GM23338 (cell line): Measurements from ENCODE around the gene GJA10. TPM values are rescaled to one million over a fixed set of nuclear protein-coding genes. Genes with fewer than 3 reads are reported as not detected.

Experiments used
- ATAC-seq: fragments of 200-7000 bp; cut with Tn5 transposase; 3 replicates; pipeline ENCODE4 v1.9.1; 2020
- DNase-seq: peaks from one replicate; pipeline ENCODE4 v3.0.0-alpha.2; 2015; ENCODE audit warnings: low spot score
- H2AFZ ChIP-seq: fragments of 200-600 bp; sonication (generic); 2 replicates; pipeline ENCODE4 v1.8.0; 2016; ENCODE audit warnings: antibody characterized with exemption, mild to moderate bottlenecking, moderate library complexity
- H3F3A ChIP-seq: fragments of 200-600 bp; sonication (generic); replicated peaks from 2 replicates; pipeline ENCODE4 v1.8.0; 2017; ENCODE audit warnings: antibody characterized with exemption, mixed run types, low read depth
- H3K27ac ChIP-seq: fragments of 200-600 bp; sonication (generic); 2 replicates; pipeline ENCODE4 v1.6.1; 2016; ENCODE audit warnings: low read depth
- H3K27me3 ChIP-seq: fragments of 200-600 bp; sonication (generic); 2 replicates; pipeline ENCODE4 v1.8.0; 2016; ENCODE audit warnings: mild to moderate bottlenecking, mixed run types, moderate library complexity; ENCODE audit not compliant: insufficient read depth
- H3K36me3 ChIP-seq: fragments of 200-600 bp; sonication (generic); 2 replicates; pipeline ENCODE4 v1.8.0; 2016; ENCODE audit warnings: mild to moderate bottlenecking; ENCODE audit not compliant: insufficient read depth
- H3K4me1 ChIP-seq: fragments of 200-600 bp; sonication (generic); 2 replicates; pipeline ENCODE4 v1.8.0; 2016; ENCODE audit warnings: mild to moderate bottlenecking, moderate library complexity; ENCODE audit not compliant: insufficient read depth
- H3K4me2 ChIP-seq: fragments of 200-600 bp; sonication (generic); 2 replicates; pipeline ENCODE4 v1.7.1; 2017; ENCODE audit warnings: mixed run types
- H3K4me3 ChIP-seq: fragments of 200-600 bp; sonication (generic); 2 replicates; pipeline ENCODE4 v1.6.1; 2016; ENCODE audit warnings: mixed run types
- H3K79me2 ChIP-seq: fragments of 200-600 bp; sonication (generic); replicated peaks from 2 replicates; pipeline ENCODE4 v1.8.0; 2017; ENCODE audit warnings: mild to moderate bottlenecking; ENCODE audit not compliant: insufficient read depth
- H3K9me2 ChIP-seq: fragments of 200-600 bp; sonication (generic); 2 replicates; pipeline ENCODE4 v1.8.0; 2017; ENCODE audit not compliant: insufficient read depth
- H4K20me1 ChIP-seq: fragments of 200-600 bp; sonication (generic); replicated peaks from 2 replicates; pipeline ENCODE4 v1.8.0; 2017; ENCODE audit warnings: mild to moderate bottlenecking; ENCODE audit not compliant: insufficient read depth
- H3K27ac Mint-ChIP-seq: 2 replicates; pipeline ENCODE4 v1.8.0; 2020; ENCODE audit warnings: inconsistent platforms, mild to moderate bottlenecking, moderate library complexity, mixed read lengths
- H3K27me3 Mint-ChIP-seq: 3 replicates; pipeline ENCODE4 v1.8.0; 2022; ENCODE audit warnings: low read depth, mild to moderate bottlenecking, moderate library complexity, mixed read lengths, inconsistent platforms; ENCODE audit not compliant: insufficient read depth, poor library complexity
- H3K36me3 Mint-ChIP-seq: 3 replicates; pipeline ENCODE4 v1.8.0; 2021; ENCODE audit warnings: low read depth, mild to moderate bottlenecking, inconsistent platforms, moderate library complexity, mixed read lengths
- H3K4me1 Mint-ChIP-seq: 3 replicates; pipeline ENCODE4 v1.8.0; 2020; ENCODE audit warnings: mild to moderate bottlenecking, inconsistent platforms, mixed read lengths
- H3K4me3 Mint-ChIP-seq: 3 replicates; pipeline ENCODE4 v1.8.0; 2021; ENCODE audit warnings: moderate library complexity, mild to moderate bottlenecking, inconsistent platforms, mixed read lengths
- H3K9me3 Mint-ChIP-seq: 3 replicates; pipeline ENCODE4 v1.8.0; 2020; ENCODE audit warnings: moderate library complexity, mild to moderate bottlenecking, inconsistent platforms, mixed read lengths
- CREB1 ChIP-seq: fragments of 250-450 bp; sonication (Bioruptor Pico); IDR thresholded peaks from 2 replicates; pipeline ENCODE4 v1.5.0; 2020; ENCODE audit warnings: low read depth, mild to moderate bottlenecking, moderate library complexity
- CTCF ChIP-seq, 2 experiments: fragments of 200-600 bp in 1 of 2; sonication (generic) in 1 of 2; conservative IDR thresholded peaks; 2 replicates each; pipeline versions ENCODE4 v1.5.1 to v1.6.1; 2016 to 2017; ENCODE audit warnings: antibody characterized with exemption in 2 of 2, low read depth in 2 of 2, mild to moderate bottlenecking in 2 of 2, moderate library complexity in 1 of 2
- ETS1 ChIP-seq: IDR thresholded peaks from 2 replicates; pipeline ENCODE4 v1.6.1; 2016; ENCODE audit warnings: antibody characterized with exemption
- EZH2 ChIP-seq: fragments of 200-600 bp; sonication (generic); IDR thresholded peaks from one replicate; pipeline ENCODE4 v1.8.0; 2017; ENCODE audit warnings: antibody characterized with exemption, mild to moderate bottlenecking, low read depth; ENCODE audit not compliant: unreplicated experiment
- EZH2phosphoT487 ChIP-seq: fragments of 200-600 bp; sonication (generic); IDR thresholded peaks from one replicate; pipeline ENCODE4 v1.8.1; 2018; ENCODE audit warnings: antibody characterized with exemption; ENCODE audit not compliant: unreplicated experiment
- JUNB ChIP-seq: IDR thresholded peaks from one replicate; pipeline ENCODE4 v1.6.1; 2016; ENCODE audit warnings: antibody characterized with exemption; ENCODE audit not compliant: unreplicated experiment
- NANOG ChIP-seq: IDR thresholded peaks from 2 replicates; pipeline ENCODE4 v1.6.1; 2016; ENCODE audit warnings: antibody characterized with exemption, borderline replicate concordance
- POLR2AphosphoS5 ChIP-seq: IDR thresholded peaks from 2 replicates; pipeline ENCODE4 v1.6.1; 2016; ENCODE audit warnings: antibody characterized with exemption, low read depth
- REST ChIP-seq: IDR thresholded peaks from one replicate; pipeline ENCODE4 v1.6.1; 2018; ENCODE audit warnings: antibody characterized with exemption; ENCODE audit not compliant: unreplicated experiment
- STAT1 ChIP-seq: IDR thresholded peaks from one replicate; pipeline ENCODE4 v1.6.1; 2016; ENCODE audit warnings: antibody characterized with exemption; ENCODE audit not compliant: unreplicated experiment
- ZNF114 ChIP-seq: fragments of 250-450 bp; sonication (Bioruptor Pico); IDR thresholded peaks from 2 replicates; pipeline ENCODE4 v1.5.0; 2020; ENCODE audit warnings: mild to moderate bottlenecking, moderate library complexity
- ZNF331 ChIP-seq: fragments of 250-450 bp; sonication (Bioruptor Pico); IDR thresholded peaks from 2 replicates; pipeline ENCODE4 v1.5.0; 2020; ENCODE audit warnings: low read depth, mild to moderate bottlenecking, moderate library complexity
- ZNF462 ChIP-seq: fragments of 250-450 bp; sonication (Bioruptor Pico); IDR thresholded peaks from 2 replicates; pipeline ENCODE4 v1.5.0; 2020; ENCODE audit warnings: mild to moderate bottlenecking, moderate library complexity
- polyA plus RNA-seq: library from polyadenylated mRNA; unstranded; fragments of >200 nt; fragmentation: Nextera tagmentation; extraction: Ambion mirVana; gene quantifications from 2 replicates; pipeline ENCODE4 v1.2.1, GENCODE V29; 2016
- total RNA-seq: library from RNA; depleted of rRNA; stranded (reverse); fragments of >200 nt; shearing (Covaris generic); gene quantifications from 2 replicates; pipeline ENCODE4 v1.2.3, GENCODE V29; 2014

The GJA10 gene
- total and polyA plus RNA-seq, 2 experiments from 2014 or later, result not detected

- Mint-ChIP-seq H3K9me3 (no peaks in the 10 kb centered on the region; the same call in 2 of the 3 replicates), H3K4me3 (no peak overlapping the region), H3K4me1 (peaks cover 7% of the 10 kb centered on the region; the same call in 2 of the 3 replicates), H3K36me3 (no peaks in the 10 kb centered on the region), H3K27ac (no peak overlapping the region; the same call in 1 of the 2 replicates), H3K27me3 (peaks cover 2% of the 10 kb centered on the region)
- H2AFZ ChIP-seq, result no peak overlapping the region
- H3K27me3 ChIP-seq, result no peaks in the 10 kb centered on the region
- no peak overlapping the region for H3K4me2 ChIP-seq
- no peaks in the 10 kb centered on the region for H3K79me2 ChIP-seq
- no peaks in the 10 kb centered on the region for H3K9me2 ChIP-seq
- ATAC-seq (no peak), DNase-seq (no peak)
- H3K36me3 ChIP-seq, result no peaks in the 10 kb centered on the region
- H4K20me1 ChIP-seq, result no peaks in the 10 kb centered on the region
- H3K27ac ChIP-seq, result no peak overlapping the region
- H3F3A ChIP-seq, result no peaks in the 10 kb centered on the region
- TF ChIP-seq STAT1 (no peak), CREB1 (CRISPR knock-in tag) (no peak), JUNB (no peak), CTCF (conservative IDR thresholded peaks at IDR 0.05; ENCODE audit: low read depth in 2 of 2) (no peak), ETS1 (no peak), EZH2 (no peak), ZNF331 (CRISPR knock-in tag) (no peak), EZH2phosphoT487 (no peak), POLR2AphosphoS5 (no peak), REST (no peak), ZNF114 (CRISPR knock-in tag) (no peak), ZNF462 (CRISPR knock-in tag) (no peak), NANOG (no peak)
- no peaks in the 10 kb centered on the region for H3K4me1 ChIP-seq
- H3K4me3 ChIP-seq, result no peak overlapping the region
Measured at GRCh38 chr6:89942601-89943000, 48.3 kb downstream of the GJA10 start.
